ENCODE measurements around the gene ZDHHC1.

Gene ZDHHC1

DNA sequence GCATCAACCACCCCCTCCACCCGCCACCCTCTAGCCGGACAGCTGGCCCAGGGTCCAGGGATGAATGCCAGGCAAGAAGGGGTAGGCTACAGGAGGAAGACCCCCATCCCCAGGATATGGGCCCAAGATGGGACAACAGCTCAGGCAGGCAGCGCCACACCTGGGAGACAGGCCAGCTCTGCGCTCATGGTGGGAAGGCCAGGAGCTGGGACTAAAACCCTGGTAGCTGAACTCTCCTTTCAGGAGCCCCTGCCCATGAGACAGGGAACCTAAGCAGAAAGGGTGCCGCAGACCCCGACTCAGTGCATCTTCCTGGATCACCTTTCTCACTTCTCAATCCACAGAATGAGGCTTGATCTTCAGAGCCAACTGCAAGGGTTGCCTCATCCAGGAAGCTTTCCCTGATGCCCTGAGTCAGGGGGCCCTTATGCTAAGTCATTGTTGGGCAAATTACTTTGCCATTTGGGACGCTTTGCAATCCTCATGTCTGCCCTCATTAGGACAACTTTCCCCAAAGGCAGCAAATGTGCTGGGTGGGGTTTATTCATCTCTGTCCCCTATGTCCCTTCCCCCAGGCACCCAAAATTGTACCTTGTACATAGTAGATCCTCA, 9.0 kb downstream of the ZDHHC1 start:
- DNase-seq: no peak

- DNase-seq: no peak
Observed at GRCh38 chr16:67406111-67406971, 9.9 kb downstream of the ZDHHC1 start.

GRCh38 chr16:67405336-67405735, 10.9 kb downstream of the ZDHHC1 start:
- DNase-seq: no peak

- no peak for DNase-seq
Observed at GRCh38 chr16:67404740-67405226, 11.5 kb downstream of the ZDHHC1 start.

DNA sequence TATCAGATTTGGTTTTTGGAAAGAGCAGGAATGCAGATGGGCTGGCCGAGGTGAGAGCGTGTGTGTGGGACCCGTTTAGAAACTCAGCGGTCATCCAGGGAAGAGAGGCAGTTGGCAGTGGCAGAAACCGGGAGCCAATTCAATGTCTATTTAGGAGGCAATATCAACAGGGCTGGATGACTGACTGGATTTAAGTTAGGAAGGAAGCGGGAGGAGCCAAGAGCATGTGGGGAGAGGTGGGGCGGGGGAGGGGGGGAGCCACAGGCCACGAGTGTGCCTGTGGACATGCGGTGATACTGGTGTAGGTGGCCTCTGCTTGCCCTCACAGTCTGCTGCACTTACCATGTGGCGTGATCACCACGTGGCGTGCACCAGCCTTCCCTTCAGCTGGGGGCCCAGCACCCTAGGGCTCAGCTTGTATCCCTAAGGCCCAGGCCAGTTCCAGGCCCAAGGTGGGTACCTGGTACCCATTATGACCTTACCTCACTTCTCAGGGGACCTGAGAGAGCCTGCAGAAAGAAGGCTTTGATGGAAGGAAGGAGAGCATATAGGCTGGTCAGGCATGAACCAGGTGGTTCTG, 12.2 kb downstream of the ZDHHC1 start:
- DNase-seq: no peak

DNA sequence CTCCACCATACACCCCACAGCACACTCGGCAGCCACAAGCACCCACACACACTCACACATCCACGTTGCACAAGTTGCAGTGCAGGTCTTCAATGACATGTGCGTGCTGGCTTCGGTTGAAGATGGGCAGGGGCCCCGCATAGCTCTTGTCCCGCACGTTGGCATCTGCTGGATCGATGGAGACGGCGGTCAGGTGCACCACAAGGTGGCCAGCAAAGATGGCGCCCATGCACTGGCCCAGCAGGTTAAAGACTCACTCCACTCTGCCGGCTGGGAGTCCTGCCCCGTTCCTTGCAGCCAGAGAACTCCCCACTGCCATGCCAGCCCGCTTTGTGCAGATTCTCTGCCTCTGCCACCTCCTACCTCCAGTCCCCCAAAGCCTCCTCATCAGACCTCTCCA, 15.4 kb downstream of the ZDHHC1 start:
- DNase-seq: no peak

DNA sequence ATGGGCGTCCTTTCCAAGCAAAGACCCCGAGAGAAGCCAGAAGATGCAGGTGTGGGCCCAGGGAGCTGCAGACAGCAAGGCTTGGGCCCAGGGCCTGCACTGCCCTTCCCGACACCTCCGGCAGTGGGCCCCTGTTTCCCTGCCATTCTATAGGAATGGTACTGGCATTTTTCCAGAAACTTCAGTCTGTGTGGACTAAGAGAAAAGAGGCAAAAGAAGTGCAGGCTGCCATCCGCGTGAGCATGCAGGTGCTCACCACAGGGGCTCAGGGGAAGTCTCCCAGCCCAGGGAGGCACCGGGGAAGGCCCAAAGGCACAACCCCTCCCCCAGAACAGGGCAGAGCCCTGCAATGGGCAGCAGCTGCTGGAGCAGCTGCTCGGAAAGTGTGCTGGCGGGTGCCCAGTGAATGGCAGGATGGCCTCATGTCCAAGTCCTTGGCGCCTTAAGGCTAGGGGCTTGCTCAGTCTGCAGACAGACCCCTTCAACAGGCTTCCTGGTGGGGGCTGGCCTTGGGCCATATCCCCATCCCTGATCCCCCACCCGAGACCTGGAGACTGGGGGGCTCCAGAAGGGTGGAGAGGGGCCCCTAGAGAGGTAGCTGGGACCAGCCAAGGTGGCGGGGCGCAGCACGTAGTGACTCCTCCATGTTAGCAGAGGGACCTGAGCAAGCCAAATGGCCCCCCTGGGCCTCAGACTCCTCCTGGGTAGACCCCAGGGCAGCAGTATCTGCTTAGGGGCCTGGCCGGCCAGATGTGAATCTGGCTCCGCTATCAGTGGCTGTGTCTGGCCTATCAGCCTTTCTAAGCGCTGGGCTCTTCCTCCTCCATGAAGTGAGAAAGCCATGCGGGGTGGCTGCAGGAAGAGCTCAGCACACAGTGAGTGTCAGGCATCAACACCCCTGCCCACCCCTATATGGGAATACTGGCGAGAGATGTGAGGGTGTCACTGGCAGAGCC, 16.2 kb downstream of the ZDHHC1 start:
- no peak for DNase-seq

- DNase-seq: no peak
Observed at GRCh38 chr16:67399218-67399733, 17.0 kb downstream of the ZDHHC1 start.

GRCh38 chr16:67398546-67399217, 17.6 kb downstream of the ZDHHC1 start:
- no peak for DNase-seq

- DNase-seq: no peak
Observed at GRCh38 chr16:67397812-67398545, 18.3 kb downstream of the ZDHHC1 start.

DNA sequence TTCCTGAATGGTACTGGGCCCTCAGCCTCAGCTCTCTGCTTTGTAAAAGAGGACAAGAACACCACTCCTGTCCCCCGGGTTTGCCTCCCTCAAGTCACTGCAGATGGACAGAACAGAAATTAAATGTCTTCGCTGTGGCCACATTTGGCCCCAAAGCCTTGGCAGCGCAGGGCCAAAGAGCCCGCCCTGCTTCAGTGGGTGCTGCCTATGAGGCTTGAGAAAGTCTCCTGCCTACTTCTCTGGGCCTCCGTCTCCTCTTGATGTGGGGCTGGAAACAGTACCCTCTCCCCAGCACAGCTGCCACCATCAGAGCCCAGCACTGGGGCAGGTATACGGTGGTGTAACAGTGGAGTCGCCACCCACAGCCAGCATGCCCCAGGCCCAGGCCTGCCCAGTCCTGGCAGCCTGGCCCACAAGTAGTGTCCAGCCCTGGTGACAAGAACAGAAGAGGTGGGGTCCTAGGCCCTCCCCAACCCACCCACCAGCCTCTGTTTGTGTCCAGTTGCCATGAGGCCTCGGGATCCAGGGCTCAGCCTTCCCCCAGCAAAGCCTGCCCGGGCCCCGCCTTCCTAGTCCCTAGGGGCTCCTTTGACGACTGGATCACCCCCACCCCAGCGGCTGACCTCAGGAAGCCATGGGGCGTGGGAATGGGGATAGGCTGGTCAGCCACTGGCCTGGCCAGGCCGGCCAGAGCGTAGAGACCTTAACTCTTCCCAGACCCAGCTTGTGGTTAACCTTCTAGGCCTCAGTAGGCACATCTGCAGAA, 19.1 kb downstream of the ZDHHC1 start:
- DNase-seq: no peak

- no peak for DNase-seq
Observed at GRCh38 chr16:67396159-67397035, 19.9 kb downstream of the ZDHHC1 start.

- DNase-seq: no peak
Observed at GRCh38 chr16:67395458-67396158, 20.7 kb downstream of the ZDHHC1 start.

GRCh38 chr16:67395105-67395457, 21.2 kb downstream of the ZDHHC1 start:
- no peak for DNase-seq

DNA sequence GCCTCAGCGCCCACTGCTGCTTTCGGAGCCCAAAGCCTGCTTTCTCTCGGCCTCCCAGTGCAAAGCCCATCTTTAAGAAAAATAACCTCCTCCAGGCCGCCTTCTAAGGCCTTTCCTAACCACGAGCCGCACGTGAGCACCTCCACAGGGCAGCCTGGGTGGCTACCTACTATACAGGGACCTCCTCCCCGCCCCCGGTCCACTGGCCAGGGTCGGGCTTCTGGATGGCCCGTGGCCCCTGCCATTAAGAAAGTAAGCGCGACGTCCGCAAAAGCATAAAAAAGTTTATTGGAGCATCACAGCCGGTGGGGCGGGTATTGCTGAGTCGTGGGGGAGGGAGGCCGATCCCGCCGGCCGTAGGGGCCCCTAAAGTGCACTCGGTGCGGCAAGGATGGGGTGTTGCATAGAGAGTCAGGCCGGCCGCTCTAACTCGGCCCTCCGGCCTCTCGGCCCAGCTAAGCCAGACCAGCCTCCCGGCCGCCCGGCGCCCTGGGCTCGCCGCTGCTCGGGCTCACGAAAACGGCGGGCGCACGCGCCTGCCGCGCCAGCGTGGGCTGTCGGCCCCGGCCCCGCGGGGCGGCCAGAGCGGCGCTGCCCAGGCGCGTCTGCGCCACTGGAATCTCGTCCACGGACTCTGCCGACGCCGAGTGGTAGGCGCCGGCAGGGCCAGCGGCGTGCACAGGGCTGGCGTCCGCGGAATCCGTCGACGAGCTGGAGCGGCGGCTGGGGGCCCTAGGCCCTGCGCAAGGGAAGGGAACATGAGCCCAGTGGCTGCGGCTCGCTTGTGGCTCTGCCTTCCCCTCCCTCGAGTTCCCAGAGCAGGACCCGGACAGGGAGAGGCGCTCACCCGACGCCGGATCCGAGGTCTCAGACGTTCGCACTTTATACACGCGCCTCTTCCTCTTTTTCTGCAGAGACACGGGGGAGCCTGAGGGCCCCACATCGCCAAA, 21.8 kb downstream of the ZDHHC1 start:
- no peak for DNase-seq

- no peak for DNase-seq
Observed at GRCh38 chr16:67393788-67394154, 22.5 kb downstream of the ZDHHC1 start.

DNA sequence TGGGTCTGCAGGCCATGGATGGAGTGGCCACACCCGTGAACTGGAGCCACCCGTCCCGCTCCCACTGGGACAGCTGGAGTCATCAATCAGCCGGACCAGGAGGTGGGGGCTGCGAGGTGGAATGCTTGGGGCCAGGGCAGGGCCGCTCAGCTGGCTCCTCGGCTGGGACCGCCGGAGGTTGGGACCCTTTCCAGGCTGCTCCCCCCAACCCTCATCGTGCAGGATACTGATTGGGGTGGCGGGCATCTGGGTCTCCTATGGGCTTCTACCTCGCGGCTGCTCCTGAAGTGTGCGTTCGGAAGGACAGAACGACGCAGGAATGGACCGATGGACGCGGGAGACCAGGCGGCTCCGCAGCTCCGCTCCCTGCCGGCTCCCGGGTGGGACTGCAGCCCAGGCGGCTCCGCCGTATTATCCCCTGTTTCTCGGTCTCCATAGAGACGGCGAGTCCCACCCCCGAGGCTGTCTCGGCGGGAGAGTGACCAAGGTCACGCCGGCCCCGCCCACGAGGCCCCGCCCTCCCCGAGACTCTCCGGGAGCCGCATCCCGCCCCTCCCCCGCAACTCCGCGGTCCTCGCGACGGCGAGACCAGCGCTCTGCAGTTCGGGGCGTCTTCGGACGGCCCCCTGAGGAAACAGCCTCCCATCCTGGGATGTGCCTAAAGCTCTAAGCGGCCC, 23.0 kb downstream of the ZDHHC1 start, which contains the start of gene TPPP3:
TPPP3 (minus strand) TSS at position 388 of the 677 bp plus-strand sequence. CDS start 2,387 bp downstream, outside the sequence.
- no peak for DNase-seq

Data from GF-D8 (cell line).